Measurements from ENCODE around the gene CARHSP1.

CARHSP1 gene

GRCh38 chr16:8893426-8893825 is 24.6 kb upstream of the CARHSP1 start:
- DNase-seq (ENCODE audit: low read depth): no peak
- TF ChIP-seq, protein P1, sequence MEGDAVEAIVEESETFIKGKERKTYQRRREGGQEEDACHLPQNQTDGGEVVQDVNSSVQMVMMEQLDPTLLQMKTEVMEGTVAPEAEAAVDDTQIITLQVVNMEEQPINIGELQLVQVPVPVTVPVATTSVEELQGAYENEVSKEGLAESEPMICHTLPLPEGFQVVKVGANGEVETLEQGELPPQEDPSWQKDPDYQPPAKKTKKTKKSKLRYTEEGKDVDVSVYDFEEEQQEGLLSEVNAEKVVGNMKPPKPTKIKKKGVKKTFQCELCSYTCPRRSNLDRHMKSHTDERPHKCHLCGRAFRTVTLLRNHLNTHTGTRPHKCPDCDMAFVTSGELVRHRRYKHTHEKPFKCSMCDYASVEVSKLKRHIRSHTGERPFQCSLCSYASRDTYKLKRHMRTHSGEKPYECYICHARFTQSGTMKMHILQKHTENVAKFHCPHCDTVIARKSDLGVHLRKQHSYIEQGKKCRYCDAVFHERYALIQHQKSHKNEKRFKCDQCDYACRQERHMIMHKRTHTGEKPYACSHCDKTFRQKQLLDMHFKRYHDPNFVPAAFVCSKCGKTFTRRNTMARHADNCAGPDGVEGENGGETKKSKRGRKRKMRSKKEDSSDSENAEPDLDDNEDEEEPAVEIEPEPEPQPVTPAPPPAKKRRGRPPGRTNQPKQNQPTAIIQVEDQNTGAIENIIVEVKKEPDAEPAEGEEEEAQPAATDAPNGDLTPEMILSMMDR (conservative IDR thresholded peaks at IDR 0.05; ENCODE audit: low read depth, low read length): no peak
- H3K4me3 ChIP-seq (ENCODE audit: low read depth, low read length): no peak overlapping the region

DNA sequence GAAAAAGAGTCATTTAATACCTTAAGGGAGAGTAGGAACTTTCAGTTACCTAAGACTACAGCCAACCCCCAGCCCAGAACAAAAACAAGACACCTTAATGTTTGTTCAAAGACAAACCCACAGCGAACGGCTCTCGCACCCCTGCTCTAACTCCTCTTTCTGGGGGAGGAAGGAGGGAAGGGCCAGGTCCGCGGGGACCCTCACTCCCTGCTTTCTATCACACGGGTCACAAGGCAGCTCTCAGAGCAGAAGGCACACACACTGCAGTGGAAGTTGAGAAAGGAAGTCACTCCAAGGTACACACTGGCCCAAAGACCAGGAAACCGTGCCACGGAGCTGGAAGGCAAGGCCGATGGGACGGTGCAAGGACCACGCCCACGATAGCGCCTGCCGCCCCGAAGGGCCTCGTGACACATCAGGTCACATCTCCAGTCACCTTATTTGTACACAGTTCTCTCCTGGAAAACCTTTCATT is 23.3 kb upstream of the CARHSP1 start:
- DNase-seq (ENCODE audit: low read depth): no peak
- TF ChIP-seq, protein P1 (conservative IDR thresholded peaks at IDR 0.05; ENCODE audit: low read depth, low read length): no peak

GRCh38 chr16:8890549-8890921 is 21.7 kb upstream of the CARHSP1 start:
- no peak for DNase-seq (ENCODE audit: low read depth)
- TF ChIP-seq, protein P1 (conservative IDR thresholded peaks at IDR 0.05; ENCODE audit: low read depth, low read length): no peak
- no peak overlapping the region for H3K4me3 ChIP-seq (ENCODE audit: low read depth, low read length)

More for the DNA sequence above, 23.3 kb upstream of the CARHSP1 start:
- H3K4me3 ChIP-seq (ENCODE audit: low read depth, low read length): no peak overlapping the region

DNA sequence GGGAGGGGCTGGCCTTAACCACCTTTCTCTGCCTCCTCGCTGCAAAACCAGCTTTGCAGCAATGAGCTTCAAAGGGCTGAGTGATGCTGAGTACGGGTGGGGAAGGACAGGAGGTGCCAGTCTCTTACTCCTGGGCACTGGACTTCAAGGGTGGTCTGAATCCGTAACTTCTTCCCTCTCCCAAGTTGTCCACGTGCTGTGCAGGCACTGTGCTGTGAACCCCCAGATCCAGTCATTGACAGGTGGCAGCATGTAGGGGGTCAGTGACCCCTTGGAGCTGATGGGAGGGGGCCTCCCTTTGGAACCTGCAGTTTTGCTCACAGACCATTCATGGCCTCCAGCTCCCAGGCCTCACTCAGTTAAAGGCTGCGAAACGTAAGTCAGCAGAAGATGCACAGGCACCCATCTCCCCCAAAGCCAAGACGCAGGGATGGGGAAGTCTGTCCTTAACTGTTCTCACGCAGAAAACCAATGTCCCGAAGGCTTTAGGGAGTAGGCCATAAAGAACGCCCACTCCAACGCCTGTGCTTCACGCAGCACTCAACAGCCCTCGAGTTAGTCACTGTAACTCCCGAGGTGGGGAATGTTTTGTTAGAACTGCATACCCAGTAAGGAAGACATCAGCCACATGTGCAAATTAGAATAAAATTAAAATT is 21.2 kb upstream of the CARHSP1 start:
- no peak for DNase-seq (ENCODE audit: low read depth)
- H3K4me3 ChIP-seq (ENCODE audit: low read depth, low read length): no peak overlapping the region
- TF ChIP-seq, protein P1 (conservative IDR thresholded peaks at IDR 0.05; ENCODE audit: low read depth, low read length): no peak

DNA sequence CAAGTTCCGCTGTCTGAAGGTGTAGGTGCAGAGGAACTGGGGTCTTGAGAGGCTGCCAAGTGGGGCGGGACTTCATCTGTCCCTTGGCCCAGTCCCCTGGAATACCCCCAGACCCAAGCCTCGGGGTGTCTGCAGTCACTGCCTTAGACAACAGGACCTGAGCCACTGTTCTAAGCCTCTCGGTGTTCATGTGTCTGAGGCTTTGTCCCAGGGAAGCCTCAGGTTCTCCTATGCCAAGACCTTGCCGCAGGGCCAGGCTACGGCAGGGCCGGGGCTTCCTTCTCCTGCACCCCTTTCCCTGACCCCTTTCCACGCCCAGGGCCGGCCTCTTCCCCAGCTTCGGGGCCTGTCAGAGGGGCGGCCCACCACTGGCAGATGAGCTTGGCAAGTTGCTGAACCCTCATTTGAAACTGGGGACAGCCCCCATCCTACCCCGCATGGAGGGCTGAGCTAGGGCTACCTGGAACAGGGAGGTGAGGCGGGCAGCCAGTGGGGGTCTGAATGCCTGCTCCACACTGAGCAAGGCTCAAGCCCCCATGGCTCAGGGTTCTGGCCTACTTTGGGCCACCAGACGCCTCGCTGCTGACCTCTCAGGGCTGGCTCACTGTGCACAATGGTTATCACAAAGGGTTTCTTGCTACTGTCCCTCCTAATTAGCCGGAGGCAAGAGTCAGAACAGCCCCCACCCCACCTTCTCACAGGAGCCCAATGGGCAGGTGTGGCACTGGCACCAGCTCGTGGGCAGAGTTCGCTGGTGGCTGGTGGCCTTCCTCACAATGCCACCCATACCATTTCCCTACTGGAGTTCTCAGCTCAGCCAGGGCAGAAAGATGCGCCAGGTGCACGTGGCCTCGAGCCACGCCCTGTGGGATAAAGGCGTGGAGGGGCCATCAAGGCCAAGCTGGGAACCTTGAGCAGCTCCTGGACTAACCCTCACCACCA is 20.4 kb upstream of the CARHSP1 start:
- no peak for DNase-seq (ENCODE audit: low read depth)
- TF ChIP-seq, protein P1 (conservative IDR thresholded peaks at IDR 0.05; ENCODE audit: low read depth, low read length): no peak
- H3K4me3 ChIP-seq (ENCODE audit: low read depth, low read length): no peak overlapping the region

DNA sequence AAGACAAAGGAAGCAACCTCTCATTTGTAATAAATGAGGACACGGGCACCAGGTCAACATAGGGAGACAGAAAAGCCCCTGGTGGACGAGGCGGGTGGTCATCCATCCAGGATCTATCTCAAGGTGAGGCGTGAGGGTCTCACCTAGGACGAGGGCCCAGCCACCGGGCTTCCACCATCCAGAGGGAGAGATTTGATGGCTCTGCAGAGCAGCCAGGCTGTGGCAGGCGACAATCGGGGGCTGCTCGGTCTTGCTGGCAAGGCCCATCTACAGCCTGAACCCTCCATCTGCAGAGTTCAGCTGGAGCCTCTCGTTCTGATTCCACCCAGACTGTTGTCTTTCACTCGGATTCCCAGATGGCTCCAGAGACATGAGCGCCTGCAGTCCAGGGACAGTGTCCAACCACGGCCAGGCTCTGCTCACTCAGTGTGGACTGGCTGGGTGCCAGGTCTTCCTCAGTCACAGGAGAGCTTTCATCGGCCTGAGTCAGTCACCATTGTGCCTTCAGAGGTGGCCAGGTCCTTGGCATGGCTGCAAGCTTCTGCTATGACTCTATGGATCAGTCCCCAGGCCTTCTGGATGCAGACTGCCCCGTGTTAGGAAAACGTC is 19.2 kb upstream of the CARHSP1 start:
- no peak for DNase-seq (ENCODE audit: low read depth)
- TF ChIP-seq, protein P1 (conservative IDR thresholded peaks at IDR 0.05; ENCODE audit: low read depth, low read length): no peak
- no peak overlapping the region for H3K4me3 ChIP-seq (ENCODE audit: low read depth, low read length)
